Measurements from ENCODE around the gene BCAS3. TPM values are rescaled to one million over a fixed set of nuclear protein-coding genes. Genes with fewer than 3 reads are reported as not detected.
"Not testable (repeated sequence)": the region's sequence is repeated elsewhere in the genome, so short reads cannot be mapped to it uniquely, and the experiment has no call there.

The BCAS3 gene
- total and polyA plus RNA-seq, 4 donors, result 11.6 to 47.6 (median 27.4) TPM

DNA sequence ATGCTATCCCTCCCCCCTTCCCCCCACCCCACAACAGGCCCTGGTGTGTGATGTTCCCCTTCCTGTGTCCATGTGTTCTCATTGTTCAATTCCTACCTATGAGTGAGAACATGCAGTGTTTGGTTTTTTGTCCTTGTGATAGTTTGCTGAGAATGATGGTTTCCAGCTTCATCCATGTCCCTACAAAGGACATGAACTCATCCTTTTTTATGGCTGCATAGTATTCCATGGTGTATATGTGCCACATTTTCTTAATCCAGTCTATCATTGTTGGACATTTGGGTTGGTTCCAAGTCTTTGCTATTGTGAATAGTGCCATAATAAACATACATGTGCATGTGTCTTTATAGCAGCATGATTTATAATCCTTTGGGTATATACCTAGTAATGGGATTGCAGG, 258.3 kb downstream of the BCAS3 start:
- intact Hi-C loops (cut with DNase I); H3K36me3 ChIP-seq (ENCODE audit: control insufficient read depth in 1 of 2, insufficient read depth in 2 of 2, low read length in 1 of 2); H3K4me1 ChIP-seq (ENCODE audit: control insufficient read depth in 1 of 2, insufficient read depth in 2 of 2, low read length in 2 of 2); DNase-seq; H3K27me3 ChIP-seq (ENCODE audit: control insufficient read depth in 1 of 2, insufficient read depth in 2 of 2, low read length in 1 of 2); ATAC-seq (ENCODE audit: low FRiP score); H3K27ac ChIP-seq (ENCODE audit: low read depth in 1 of 2, low read length in 2 of 2); H3K4me3 ChIP-seq (ENCODE audit: low read length in 2 of 2); H3K9me3 ChIP-seq (ENCODE audit: control insufficient read depth, low read length): not testable (repeated sequence)

DNA sequence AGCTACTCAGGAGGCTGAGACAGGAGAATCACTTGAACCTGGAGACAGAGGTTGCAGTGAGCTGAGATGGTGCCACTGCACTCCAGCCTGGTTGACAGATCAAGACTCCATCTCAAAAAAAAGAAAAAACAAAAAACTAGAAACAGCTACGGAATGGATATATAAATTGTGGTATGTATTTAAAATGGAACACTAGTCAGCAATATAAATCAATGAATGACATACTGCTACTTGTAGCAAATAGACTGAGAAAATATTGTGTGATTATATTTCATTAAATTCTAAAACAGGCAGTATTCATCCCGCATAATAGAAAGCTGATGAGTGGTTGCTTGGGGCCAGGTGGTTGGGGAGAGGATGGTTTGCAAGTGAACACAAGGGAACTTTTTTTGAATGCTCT, 261.7 kb downstream of the BCAS3 start:
- no peaks in the 10 kb centered on the region for H3K27me3 ChIP-seq (ENCODE audit: control insufficient read depth in 1 of 2, insufficient read depth in 2 of 2, low read length in 1 of 2)
- no peaks in the 10 kb centered on the region for H3K36me3 ChIP-seq (ENCODE audit: control insufficient read depth in 1 of 2, insufficient read depth in 2 of 2, low read length in 1 of 2)
- 88 to 95% methylated on average over 2 of the region's 2 CpGs for WGBS, 2 donors
- intact Hi-C loops (cut with DNase I), result no loop called here
- H3K4me3 ChIP-seq (ENCODE audit: low read length in 2 of 2), result no peak overlapping the region
- peaks cover 0 to 3% of the 10 kb centered on the region in 2 donors for H3K4me1 ChIP-seq (ENCODE audit: control insufficient read depth in 1 of 2, insufficient read depth in 2 of 2, low read length in 2 of 2)
- no peak for DNase-seq
- no peak for ATAC-seq (ENCODE audit: low FRiP score)
- no peak overlapping the region for H3K27ac ChIP-seq (ENCODE audit: low read depth in 1 of 2, low read length in 2 of 2)
- H3K9me3 ChIP-seq (ENCODE audit: control insufficient read depth, low read length), result no peaks in the 10 kb centered on the region

DNA sequence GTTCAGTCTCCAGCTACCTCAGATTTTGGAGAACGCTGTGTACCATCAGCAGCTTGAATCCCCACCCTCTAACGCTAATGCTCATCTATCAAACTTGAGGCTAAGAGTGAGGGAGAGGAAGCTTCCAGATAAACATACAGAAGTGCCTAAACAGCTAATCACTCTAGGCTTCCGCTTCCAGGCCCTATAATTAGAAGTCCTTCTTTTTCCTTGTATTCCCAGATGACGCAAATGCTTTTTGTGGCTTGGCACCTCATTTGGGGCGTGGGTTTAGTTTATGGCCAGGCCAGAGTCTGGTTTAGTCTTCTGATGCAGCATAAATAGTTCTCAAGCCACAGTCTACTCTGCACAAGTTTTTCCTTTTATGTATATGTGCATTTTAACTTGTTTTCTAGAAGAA, 263.4 kb downstream of the BCAS3 start:
- peak; percentile 83 to 85 for DNase-seq
- no peaks in the 10 kb centered on the region for H3K27me3 ChIP-seq (ENCODE audit: control insufficient read depth in 1 of 2, insufficient read depth in 2 of 2, low read length in 1 of 2)
- H3K36me3 ChIP-seq (ENCODE audit: control insufficient read depth in 1 of 2, insufficient read depth in 2 of 2, low read length in 1 of 2), result no peaks in the 10 kb centered on the region
- H3K9me3 ChIP-seq (ENCODE audit: control insufficient read depth, low read length), result no peaks in the 10 kb centered on the region
- 2 to 5% methylated on average over 5 of the region's 5 CpGs for WGBS, 2 donors
- peak overlapping the region in 1 of 2 donors; percentile 92 for H3K27ac ChIP-seq (ENCODE audit: low read depth in 1 of 2, low read length in 2 of 2)
- H3K4me1 ChIP-seq (ENCODE audit: control insufficient read depth in 1 of 2, insufficient read depth in 2 of 2, low read length in 2 of 2), result peaks cover 0 to 3% of the 10 kb centered on the region in 2 donors
- peak; percentile 83 for ATAC-seq (ENCODE audit: low FRiP score)
- H3K4me3 ChIP-seq (ENCODE audit: low read length in 2 of 2), result no peak overlapping the region
- intact Hi-C loops (cut with DNase I), result no loop called here

- ATAC-seq (ENCODE audit: low FRiP score), result no peak
- Histone ChIP-seq H3K9me3 (ENCODE audit: control insufficient read depth, low read length) (no peaks in the 10 kb centered on the region), H3K36me3 (ENCODE audit: control insufficient read depth in 1 of 2, insufficient read depth in 2 of 2, low read length in 1 of 2) (no peaks in the 10 kb centered on the region), H3K4me3 (ENCODE audit: low read length in 2 of 2) (no peak overlapping the region), H3K27me3 (ENCODE audit: control insufficient read depth in 1 of 2, insufficient read depth in 2 of 2, low read length in 1 of 2) (no peaks in the 10 kb centered on the region), H3K27ac (ENCODE audit: low read depth in 1 of 2, low read length in 2 of 2) (no peak overlapping the region), H3K4me1 (ENCODE audit: control insufficient read depth in 1 of 2, insufficient read depth in 2 of 2, low read length in 2 of 2) (peaks cover 0 to 3% of the 10 kb centered on the region in 2 donors)
- WGBS, 2 donors, result 31 to 32% methylated on average over 2 of the region's 2 CpGs
- intact Hi-C loops (cut with DNase I), result no loop called here
- no peak for DNase-seq
These were observed 263.9 kb downstream of the BCAS3 start for GRCh38 chr17:60941571-60941970.

- 92 to 94% methylated on average over 3 of the region's 3 CpGs for WGBS, 2 donors
- intact Hi-C loops (cut with DNase I), result no loop called here
- Histone ChIP-seq H3K27me3 (ENCODE audit: control insufficient read depth in 1 of 2, insufficient read depth in 2 of 2, low read length in 1 of 2) (no peaks in the 10 kb centered on the region), H3K4me1 (ENCODE audit: control insufficient read depth in 1 of 2, insufficient read depth in 2 of 2, low read length in 2 of 2) (peaks cover 0 to 3% of the 10 kb centered on the region in 2 donors), H3K36me3 (ENCODE audit: control insufficient read depth in 1 of 2, insufficient read depth in 2 of 2, low read length in 1 of 2) (no peaks in the 10 kb centered on the region), H3K4me3 (ENCODE audit: low read length in 2 of 2) (no peak overlapping the region), H3K27ac (ENCODE audit: low read depth in 1 of 2, low read length in 2 of 2) (no peak overlapping the region), H3K9me3 (ENCODE audit: control insufficient read depth, low read length) (no peaks in the 10 kb centered on the region)
- no peak for ATAC-seq (ENCODE audit: low FRiP score)
- no peak for DNase-seq
These were observed 267.1 kb downstream of the BCAS3 start for GRCh38 chr17:60944751-60945150.

DNA sequence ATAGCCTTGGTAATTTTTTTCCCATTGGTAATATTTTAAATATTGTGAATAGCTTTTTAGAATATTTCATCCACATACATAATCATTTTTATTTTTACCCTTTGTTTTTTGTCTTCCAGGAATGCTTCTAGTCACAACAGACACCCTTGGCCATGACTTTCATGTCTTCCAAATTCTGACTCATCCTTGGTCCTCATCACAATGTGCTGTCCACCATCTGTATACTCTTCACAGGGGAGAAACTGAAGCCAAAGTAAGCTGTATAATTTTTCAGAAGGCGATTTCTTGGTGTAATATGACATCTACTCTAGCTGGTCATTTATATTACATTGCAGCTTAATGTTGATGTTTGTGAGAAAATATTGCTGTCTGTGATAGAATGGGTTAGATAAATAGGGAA, 269.4 kb downstream of the BCAS3 start:
- H3K36me3 ChIP-seq (ENCODE audit: control insufficient read depth in 1 of 2, insufficient read depth in 2 of 2, low read length in 1 of 2), result no peaks in the 10 kb centered on the region
- no peak overlapping the region for H3K4me3 ChIP-seq (ENCODE audit: low read length in 2 of 2)
- no peaks in the 10 kb centered on the region for H3K9me3 ChIP-seq (ENCODE audit: control insufficient read depth, low read length)
- 42 to 51% methylated on average over 1 of the region's 1 CpG for WGBS, 2 donors
- H3K27me3 ChIP-seq (ENCODE audit: control insufficient read depth in 1 of 2, insufficient read depth in 2 of 2, low read length in 1 of 2), result no peaks in the 10 kb centered on the region
- intact Hi-C loops (cut with DNase I), result no loop called here
- H3K27ac ChIP-seq (ENCODE audit: low read depth in 1 of 2, low read length in 2 of 2), result no peak overlapping the region
- no peak for ATAC-seq (ENCODE audit: low FRiP score)
- DNase-seq, result no peak
- H3K4me1 ChIP-seq (ENCODE audit: control insufficient read depth in 1 of 2, insufficient read depth in 2 of 2, low read length in 2 of 2), result no peaks in the 10 kb centered on the region

DNA sequence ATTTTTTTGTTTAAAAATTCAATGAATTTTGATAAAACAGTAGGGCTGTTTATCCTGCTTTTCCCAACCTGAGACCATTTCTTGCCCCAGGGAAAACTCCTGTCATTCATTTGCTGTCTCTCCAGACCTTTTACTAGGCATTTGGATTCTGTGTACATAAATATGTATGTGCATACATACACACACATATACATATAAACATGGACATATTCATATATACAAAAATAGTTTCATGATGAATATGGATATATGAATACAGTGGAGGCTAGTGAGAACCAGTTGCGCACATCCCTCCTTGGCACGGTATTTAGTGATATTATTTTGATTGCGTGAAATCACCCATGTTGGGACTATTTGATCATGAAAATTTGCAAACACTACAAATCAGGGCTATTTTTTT, 269.9 kb downstream of the BCAS3 start:
- no peak overlapping the region for H3K4me3 ChIP-seq (ENCODE audit: low read length in 2 of 2)
- ATAC-seq (ENCODE audit: low FRiP score) (no peak), DNase-seq (no peak)
- intact Hi-C loops (cut with DNase I), result no loop called here
- H3K9me3 ChIP-seq (ENCODE audit: control insufficient read depth, low read length), result no peaks in the 10 kb centered on the region
- no peaks in the 10 kb centered on the region for H3K27me3 ChIP-seq (ENCODE audit: control insufficient read depth in 1 of 2, insufficient read depth in 2 of 2, low read length in 1 of 2)
- no peaks in the 10 kb centered on the region for H3K4me1 ChIP-seq (ENCODE audit: control insufficient read depth in 1 of 2, insufficient read depth in 2 of 2, low read length in 2 of 2)
- H3K36me3 ChIP-seq (ENCODE audit: control insufficient read depth in 1 of 2, insufficient read depth in 2 of 2, low read length in 1 of 2), result no peaks in the 10 kb centered on the region
- no peak overlapping the region for H3K27ac ChIP-seq (ENCODE audit: low read depth in 1 of 2, low read length in 2 of 2)
- WGBS, 2 donors, result 97 to 100% methylated on average over 3 of the region's 3 CpGs

DNA sequence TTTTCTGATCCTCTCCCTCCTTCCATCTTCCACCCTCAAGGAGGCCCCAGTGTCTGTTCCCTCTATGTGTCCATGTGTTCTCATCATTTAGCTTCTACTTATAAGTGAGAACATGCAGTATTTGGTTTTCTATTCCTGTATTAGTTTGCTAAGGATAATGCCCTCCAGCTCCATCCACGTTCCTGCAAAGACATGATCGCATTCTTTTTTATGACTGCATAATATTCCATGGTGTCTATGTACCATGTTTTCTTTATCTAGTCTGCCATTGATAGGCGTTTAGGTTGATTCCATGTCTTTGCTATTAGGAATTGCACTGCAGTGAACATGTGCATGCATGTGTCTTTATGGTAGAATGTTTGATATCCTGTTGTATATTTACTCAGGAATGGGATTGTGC, 275.1 kb downstream of the BCAS3 start:
- ATAC-seq (ENCODE audit: low FRiP score) (no peak), DNase-seq (no peak)
- H3K4me1 ChIP-seq (ENCODE audit: control insufficient read depth in 1 of 2, insufficient read depth in 2 of 2, low read length in 2 of 2), result no peaks in the 10 kb centered on the region
- H3K36me3 ChIP-seq (ENCODE audit: control insufficient read depth in 1 of 2, insufficient read depth in 2 of 2, low read length in 1 of 2), result no peaks in the 10 kb centered on the region
- H3K27ac ChIP-seq (ENCODE audit: low read depth in 1 of 2, low read length in 2 of 2), result no peak overlapping the region
- intact Hi-C loops (cut with DNase I), result no loop called here
- H3K9me3 ChIP-seq (ENCODE audit: control insufficient read depth, low read length), result no peaks in the 10 kb centered on the region
- H3K27me3 ChIP-seq (ENCODE audit: control insufficient read depth in 1 of 2, insufficient read depth in 2 of 2, low read length in 1 of 2), result no peaks in the 10 kb centered on the region
- WGBS, 2 donors, result 93 to 95% methylated on average over 3 of the region's 3 CpGs
- no peak overlapping the region for H3K4me3 ChIP-seq (ENCODE audit: low read length in 2 of 2)

DNA sequence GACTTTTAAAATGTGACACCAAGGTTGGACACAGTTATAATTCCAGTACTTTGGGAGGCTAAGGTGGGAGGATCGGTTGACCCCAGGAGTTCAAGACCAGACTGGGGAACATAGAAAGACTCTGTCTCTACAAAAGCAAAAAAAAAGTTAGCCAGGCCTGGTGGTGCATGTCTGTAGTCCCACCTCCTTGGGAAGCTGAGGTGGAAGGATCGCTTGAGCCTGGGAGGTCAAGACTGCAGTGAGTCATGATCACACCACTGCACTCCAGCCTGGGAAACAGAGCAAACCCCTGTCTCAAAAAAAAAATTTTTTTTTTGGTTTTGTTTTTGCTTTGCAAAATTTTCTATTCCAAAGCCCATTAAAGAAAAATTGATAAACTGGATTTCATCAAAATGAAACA, 281.4 kb downstream of the BCAS3 start:
- intact Hi-C loops (cut with DNase I), result no loop called here
- DNase-seq, result no peak
- no peak for ATAC-seq (ENCODE audit: low FRiP score)
- Histone ChIP-seq H3K9me3 (ENCODE audit: control insufficient read depth, low read length) (peaks cover 5% of the 10 kb centered on the region), H3K27ac (ENCODE audit: low read depth in 1 of 2, low read length in 2 of 2) (no peak overlapping the region), H3K36me3 (ENCODE audit: control insufficient read depth in 1 of 2, insufficient read depth in 2 of 2, low read length in 1 of 2) (peaks cover 2 to 3% of the 10 kb centered on the region in 2 donors), H3K4me1 (ENCODE audit: control insufficient read depth in 1 of 2, insufficient read depth in 2 of 2, low read length in 2 of 2) (no peaks in the 10 kb centered on the region), H3K4me3 (ENCODE audit: low read length in 2 of 2) (no peak overlapping the region), H3K27me3 (ENCODE audit: control insufficient read depth in 1 of 2, insufficient read depth in 2 of 2, low read length in 1 of 2) (no peaks in the 10 kb centered on the region)
- WGBS, 2 donors, result 95 to 98% methylated on average over 2 of the region's 2 CpGs
